ENCODE data around the gene CGNL1.

DNA sequence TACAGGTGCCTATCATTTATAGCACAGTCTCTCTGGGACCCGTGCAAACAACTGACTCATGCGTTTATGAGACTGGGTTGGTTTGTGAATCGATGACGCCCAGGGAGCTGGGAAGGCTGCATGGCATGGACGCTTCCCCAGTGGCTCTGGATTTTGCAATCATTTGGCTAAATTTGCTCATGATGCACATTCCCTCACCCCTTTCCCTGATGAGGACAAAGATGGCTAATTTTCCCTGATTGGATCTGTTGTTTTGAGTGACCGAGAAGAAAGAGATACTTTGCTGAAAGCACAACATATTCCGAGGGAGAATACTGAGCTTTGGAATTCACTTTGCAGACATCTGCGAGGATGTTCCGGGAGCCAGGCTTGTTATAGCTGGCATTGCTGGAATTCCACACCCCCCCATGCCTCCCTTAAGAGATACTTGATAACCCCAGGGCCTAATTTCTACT, 51.1 kb downstream of the CGNL1 start:
- TF ChIP-seq, protein P1, sequence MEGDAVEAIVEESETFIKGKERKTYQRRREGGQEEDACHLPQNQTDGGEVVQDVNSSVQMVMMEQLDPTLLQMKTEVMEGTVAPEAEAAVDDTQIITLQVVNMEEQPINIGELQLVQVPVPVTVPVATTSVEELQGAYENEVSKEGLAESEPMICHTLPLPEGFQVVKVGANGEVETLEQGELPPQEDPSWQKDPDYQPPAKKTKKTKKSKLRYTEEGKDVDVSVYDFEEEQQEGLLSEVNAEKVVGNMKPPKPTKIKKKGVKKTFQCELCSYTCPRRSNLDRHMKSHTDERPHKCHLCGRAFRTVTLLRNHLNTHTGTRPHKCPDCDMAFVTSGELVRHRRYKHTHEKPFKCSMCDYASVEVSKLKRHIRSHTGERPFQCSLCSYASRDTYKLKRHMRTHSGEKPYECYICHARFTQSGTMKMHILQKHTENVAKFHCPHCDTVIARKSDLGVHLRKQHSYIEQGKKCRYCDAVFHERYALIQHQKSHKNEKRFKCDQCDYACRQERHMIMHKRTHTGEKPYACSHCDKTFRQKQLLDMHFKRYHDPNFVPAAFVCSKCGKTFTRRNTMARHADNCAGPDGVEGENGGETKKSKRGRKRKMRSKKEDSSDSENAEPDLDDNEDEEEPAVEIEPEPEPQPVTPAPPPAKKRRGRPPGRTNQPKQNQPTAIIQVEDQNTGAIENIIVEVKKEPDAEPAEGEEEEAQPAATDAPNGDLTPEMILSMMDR (IDR thresholded peaks at IDR 0.05): no peak
- no peak for TF ChIP-seq POLR2A (IDR thresholded peaks at IDR 0.05)

All from lower leg skin (tissue), 3 donors.